ENCODE data around the gene NYAP1. TPM values are rescaled to one million over a fixed set of nuclear protein-coding genes. Genes with fewer than 3 reads are reported as not detected.
"Not testable (repeated sequence)": the region's sequence is repeated elsewhere in the genome, so short reads cannot be mapped to it uniquely, and the experiment has no call there.

NYAP1 gene
- total RNA-seq, 3 donors from 2014 or later (not counting 1 experiment from before 2014, with no cell fraction given): 0.12 to 0.13 TPM; not detected in 1

GRCh38 chr7:100446040-100446439 lies 37.7 kb upstream of the NYAP1 start:
- ATAC-seq (no peak), DNase-seq (no peak)
- H3K4me1 Mint-ChIP-seq: peaks cover 0 to 10% of the 10 kb centered on the region in 2 donors
- no peaks in the 10 kb centered on the region for H3K36me3 ChIP-seq (ENCODE audit: control insufficient read depth, insufficient read depth, low read length)
- no peaks in the 10 kb centered on the region for H3K9me3 Mint-ChIP-seq
- peaks cover 24% of the 10 kb centered on the region for H3K4me1 ChIP-seq (ENCODE audit: control insufficient read depth, insufficient read depth, low read length)
- no peaks in the 10 kb centered on the region for H3K9me3 ChIP-seq (ENCODE audit: control insufficient read depth, insufficient read depth, low read length)
- intact Hi-C loops (cut with micrococcal nuclease): no loop called here
- whole genome bisulfite sequencing (ENCODE audit: insufficient coverage): 81% methylated on average over 2 of the region's 2 CpGs
- no peaks in the 10 kb centered on the region for H3K36me3 Mint-ChIP-seq
- no peak for TF ChIP-seq CTCF (IDR thresholded peaks at IDR 0.05)
- no peaks in the 10 kb centered on the region for H3K27me3 Mint-ChIP-seq (ENCODE audit: low read depth in 2 of 2)
- H3K27ac Mint-ChIP-seq: no peak overlapping the region
- H3K4me3 Mint-ChIP-seq: no peak overlapping the region
- no peak overlapping the region for H3K27ac ChIP-seq (ENCODE audit: low read length)
- H3K27me3 ChIP-seq (ENCODE audit: control insufficient read depth, insufficient read depth, low read length): no peaks in the 10 kb centered on the region
- H3K4me3 ChIP-seq (ENCODE audit: low read length): no peak overlapping the region

DNA sequence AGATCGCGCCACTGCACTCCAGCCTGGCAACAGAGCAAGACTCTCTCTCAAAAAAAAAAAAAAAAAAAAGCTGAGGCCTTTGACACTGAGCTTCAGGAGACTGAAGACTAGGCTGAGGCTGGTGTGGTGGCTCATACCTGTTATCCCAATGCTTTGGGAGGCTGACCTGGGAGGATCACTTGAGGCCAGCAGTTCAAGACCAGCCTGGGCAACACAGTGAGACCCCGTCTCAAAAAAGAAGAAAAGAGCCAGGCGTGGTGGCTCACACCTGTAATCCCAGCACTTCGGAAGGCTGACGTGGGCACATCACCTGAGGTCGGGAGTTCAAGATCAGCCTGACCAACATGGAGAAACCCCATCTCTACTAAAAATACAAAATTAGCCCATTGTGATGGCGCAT lies 36.4 kb upstream of the NYAP1 start:
- H3K27me3 Mint-ChIP-seq (ENCODE audit: low read depth in 2 of 2); H3K36me3 Mint-ChIP-seq; H3K36me3 ChIP-seq (ENCODE audit: control insufficient read depth, insufficient read depth, low read length); H3K9me3 Mint-ChIP-seq; H3K27ac ChIP-seq (ENCODE audit: low read length); H3K9me3 ChIP-seq (ENCODE audit: control insufficient read depth, insufficient read depth, low read length); H3K4me3 Mint-ChIP-seq; H3K4me3 ChIP-seq (ENCODE audit: low read length); H3K27ac Mint-ChIP-seq; intact Hi-C loops (cut with micrococcal nuclease); H3K27me3 ChIP-seq (ENCODE audit: control insufficient read depth, insufficient read depth, low read length); DNase-seq; ATAC-seq: not testable (repeated sequence)
- WGBS (ENCODE audit: insufficient coverage): 97% methylated on average over 8 of the region's 8 CpGs
- peaks cover 24% of the 10 kb centered on the region for H3K4me1 ChIP-seq (ENCODE audit: control insufficient read depth, insufficient read depth, low read length)
- peaks cover 0 to 11% of the 10 kb centered on the region in 2 donors for H3K4me1 Mint-ChIP-seq

GRCh38 chr7:100449190-100449795 lies 34.4 kb upstream of the NYAP1 start:
- H3K9me3 Mint-ChIP-seq: no peaks in the 10 kb centered on the region
- peak overlapping the region in 1 of 2 donors; percentile 59 for H3K27ac Mint-ChIP-seq
- H3K27me3 Mint-ChIP-seq (ENCODE audit: low read depth in 2 of 2): no peaks in the 10 kb centered on the region
- Histone ChIP-seq H3K4me3 (ENCODE audit: low read length) (no peak overlapping the region), H3K36me3 (ENCODE audit: control insufficient read depth, insufficient read depth, low read length) (no peaks in the 10 kb centered on the region), H3K4me1 (ENCODE audit: control insufficient read depth, insufficient read depth, low read length) (peaks cover 24% of the 10 kb centered on the region), H3K9me3 (ENCODE audit: control insufficient read depth, insufficient read depth, low read length) (no peaks in the 10 kb centered on the region), H3K27me3 (ENCODE audit: control insufficient read depth, insufficient read depth, low read length) (no peaks in the 10 kb centered on the region), H3K27ac (ENCODE audit: low read length) (no peak overlapping the region)
- 96% methylated on average over 13 of the region's 13 CpGs for WGBS (ENCODE audit: insufficient coverage)
- H3K4me3 Mint-ChIP-seq: peak overlapping the region; percentile 4
- ATAC-seq: no peak
- DNase-seq: no peak
- H3K36me3 Mint-ChIP-seq: no peaks in the 10 kb centered on the region
- H3K4me1 Mint-ChIP-seq: peaks cover 0 to 11% of the 10 kb centered on the region in 2 donors
- intact Hi-C loops (cut with micrococcal nuclease): no loop called here
- TF ChIP-seq CTCF (IDR thresholded peaks at IDR 0.05): no peak

- no peaks in the 10 kb centered on the region for H3K27me3 ChIP-seq (ENCODE audit: control insufficient read depth, insufficient read depth, low read length)
- H3K36me3 Mint-ChIP-seq: no peaks in the 10 kb centered on the region
- ATAC-seq (no peak), DNase-seq (no peak)
- WGBS (ENCODE audit: insufficient coverage): 98% methylated on average over 3 of the region's 3 CpGs
- H3K36me3 ChIP-seq (ENCODE audit: control insufficient read depth, insufficient read depth, low read length): no peaks in the 10 kb centered on the region
- H3K27ac ChIP-seq (ENCODE audit: low read length): no peak overlapping the region
- no peak overlapping the region for H3K4me3 Mint-ChIP-seq
- intact Hi-C loops (cut with micrococcal nuclease): no loop called here
- peaks cover 10% of the 10 kb centered on the region for H3K4me1 ChIP-seq (ENCODE audit: control insufficient read depth, insufficient read depth, low read length)
- TF ChIP-seq CTCF (IDR thresholded peaks at IDR 0.05): no peak
- H3K9me3 ChIP-seq (ENCODE audit: control insufficient read depth, insufficient read depth, low read length): no peaks in the 10 kb centered on the region
- no peaks in the 10 kb centered on the region for H3K9me3 Mint-ChIP-seq
- no peak overlapping the region for H3K27ac Mint-ChIP-seq
- H3K27me3 Mint-ChIP-seq (ENCODE audit: low read depth in 2 of 2): no peaks in the 10 kb centered on the region
- peaks cover 0 to 11% of the 10 kb centered on the region in 2 donors for H3K4me1 Mint-ChIP-seq
- H3K4me3 ChIP-seq (ENCODE audit: low read length): no peak overlapping the region
These were observed 31.2 kb upstream of the NYAP1 start for GRCh38 chr7:100452513-100452912.

- not testable (repeated sequence) for H3K4me3 ChIP-seq (ENCODE audit: low read length)
These were observed 29.9 kb upstream of the NYAP1 start for GRCh38 chr7:100453854-100454253.

More at GRCh38 chr7:100453854-100454253, 29.9 kb upstream of the NYAP1 start:
- 96% methylated on average over 8 of the region's 8 CpGs for WGBS (ENCODE audit: insufficient coverage)
- H3K9me3 ChIP-seq (ENCODE audit: control insufficient read depth, insufficient read depth, low read length); H3K27ac Mint-ChIP-seq; H3K9me3 Mint-ChIP-seq; DNase-seq; intact Hi-C loops (cut with micrococcal nuclease); H3K36me3 Mint-ChIP-seq; H3K36me3 ChIP-seq (ENCODE audit: control insufficient read depth, insufficient read depth, low read length); H3K27ac ChIP-seq (ENCODE audit: low read length); H3K27me3 Mint-ChIP-seq (ENCODE audit: low read depth in 2 of 2); H3K27me3 ChIP-seq (ENCODE audit: control insufficient read depth, insufficient read depth, low read length); H3K4me3 Mint-ChIP-seq; ATAC-seq: not testable (repeated sequence)
- H3K4me1 Mint-ChIP-seq: peaks cover 0 to 11% of the 10 kb centered on the region in 2 donors
- H3K4me1 ChIP-seq (ENCODE audit: control insufficient read depth, insufficient read depth, low read length): peaks cover 10% of the 10 kb centered on the region
